Lower leg skin (tissue), 4 donors: ENCODE measurements around the gene LTV1. TPM values are rescaled to one million over a fixed set of nuclear protein-coding genes. Genes with fewer than 3 reads are reported as not detected.

Experiments used
- DNase-seq, 2 donors: peaks; one replicate each; pipeline ENCODE4 v3.0.0-alpha.2; 2019; ENCODE audit warnings: low spot score in 2 of 2
- H3K4me3 ChIP-seq: fragments of 200-600 bp; sonication (generic); 2 replicates; pipeline ENCODE4 v1.5.1; 2017; ENCODE audit warnings: mild to moderate bottlenecking, low read depth; ENCODE audit not compliant: poor library complexity, severe bottlenecking
- POLR2A ChIP-seq, 2 donors: fragments of 450-650 bp; IDR thresholded peaks; one replicate each; pipeline ENCODE4 v1.6.1; 2016 to 2017; ENCODE audit warnings: antibody characterized with exemption in 2 of 2, mild to moderate bottlenecking in 1 of 2, moderate library complexity in 1 of 2
- WGBS, 2 donors: methylation state at CpG; one replicate each; pipeline ENCODE4 v1.1.5; 2018; 5-methylcytosine and 5-hydroxymethylcytosine counted together
- intact Hi-C: fragments of 100-400 bp; cut with DNase I; formaldehyde crosslinking; loops from one replicate; pipeline ENCODE4 v1.15.0; 2023; ENCODE audit warnings: low total_unique reads
- total RNA-seq, 4 donors: library from RNA; depleted of rRNA; stranded (reverse); fragments of >200 nt; gene quantifications; one replicate each; pipeline ENCODE4 v1.1.0, GENCODE V29; 2016
- TF ChIP-seq, protein P1 (sequence below), 3 donors: fragments of 450-650 bp; IDR thresholded peaks; one replicate each; pipeline ENCODE4 v1.5.1; 2016; ENCODE audit warnings: antibody characterized with exemption in 3 of 3, mild to moderate bottlenecking in 3 of 3, moderate library complexity in 2 of 3

LTV1 gene
- total RNA-seq, 4 donors from 2014 or later = 9.5 to 19.0 (median 16.1) TPM

DNA sequence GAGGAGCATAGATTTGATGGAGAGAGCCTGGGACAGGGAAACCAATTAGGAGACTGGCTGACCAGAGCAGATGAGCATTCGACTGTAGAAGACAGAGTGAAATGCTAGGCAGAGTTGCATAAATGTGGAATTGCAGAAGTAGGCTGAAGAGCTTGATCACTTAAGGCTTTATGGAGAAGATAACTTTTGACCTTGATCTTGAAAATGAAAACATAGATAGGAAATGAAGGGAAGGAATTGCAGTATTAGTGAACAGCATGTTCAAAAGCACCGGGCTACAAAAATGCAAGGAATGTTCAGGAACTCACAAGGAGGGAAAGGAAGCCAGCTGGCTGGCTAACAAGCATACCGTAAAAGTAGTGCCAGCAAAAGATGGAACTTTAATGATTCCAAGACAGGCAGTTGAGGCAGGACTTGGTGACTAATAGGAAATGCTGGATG lies 20.5 kb upstream of the LTV1 start:
- intact Hi-C loops = no loop called here
- DNase-seq = no peak
- TF ChIP-seq, protein P1, sequence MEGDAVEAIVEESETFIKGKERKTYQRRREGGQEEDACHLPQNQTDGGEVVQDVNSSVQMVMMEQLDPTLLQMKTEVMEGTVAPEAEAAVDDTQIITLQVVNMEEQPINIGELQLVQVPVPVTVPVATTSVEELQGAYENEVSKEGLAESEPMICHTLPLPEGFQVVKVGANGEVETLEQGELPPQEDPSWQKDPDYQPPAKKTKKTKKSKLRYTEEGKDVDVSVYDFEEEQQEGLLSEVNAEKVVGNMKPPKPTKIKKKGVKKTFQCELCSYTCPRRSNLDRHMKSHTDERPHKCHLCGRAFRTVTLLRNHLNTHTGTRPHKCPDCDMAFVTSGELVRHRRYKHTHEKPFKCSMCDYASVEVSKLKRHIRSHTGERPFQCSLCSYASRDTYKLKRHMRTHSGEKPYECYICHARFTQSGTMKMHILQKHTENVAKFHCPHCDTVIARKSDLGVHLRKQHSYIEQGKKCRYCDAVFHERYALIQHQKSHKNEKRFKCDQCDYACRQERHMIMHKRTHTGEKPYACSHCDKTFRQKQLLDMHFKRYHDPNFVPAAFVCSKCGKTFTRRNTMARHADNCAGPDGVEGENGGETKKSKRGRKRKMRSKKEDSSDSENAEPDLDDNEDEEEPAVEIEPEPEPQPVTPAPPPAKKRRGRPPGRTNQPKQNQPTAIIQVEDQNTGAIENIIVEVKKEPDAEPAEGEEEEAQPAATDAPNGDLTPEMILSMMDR (IDR thresholded peaks at IDR 0.05) = no peak
- TF ChIP-seq POLR2A (IDR thresholded peaks at IDR 0.05) = no peak
- H3K4me3 ChIP-seq = no peak overlapping the region
- 40 to 50% methylated on average over 3 of the region's 3 CpGs for WGBS, 2 donors

- TF ChIP-seq, protein P1 (IDR thresholded peaks at IDR 0.05) = no peak
- TF ChIP-seq POLR2A (IDR thresholded peaks at IDR 0.05) = no peak
- intact Hi-C loops = no loop called here
- DNase-seq = no peak
- no peak overlapping the region for H3K4me3 ChIP-seq
- WGBS, 2 donors = 85 to 90% methylated on average over 6 of the region's 6 CpGs
Observed at GRCh38 chr6:143823548-143823947, 19.6 kb upstream of the LTV1 start.

- H3K4me3 ChIP-seq = no peak overlapping the region
- no peak for DNase-seq
- intact Hi-C loops = no loop called here
- TF ChIP-seq, protein P1 (IDR thresholded peaks at IDR 0.05) = no peak
- no peak for TF ChIP-seq POLR2A (IDR thresholded peaks at IDR 0.05)
Observed at GRCh38 chr6:143828572-143828971, 14.6 kb upstream of the LTV1 start.

GRCh38 chr6:143836150-143836549 lies 7.0 kb upstream of the LTV1 start:
- intact Hi-C loops = no loop called here
- WGBS, 2 donors = 92 to 94% methylated on average over 2 of the region's 2 CpGs
- DNase-seq = no peak
- no peak overlapping the region for H3K4me3 ChIP-seq
- TF ChIP-seq, protein P1 (IDR thresholded peaks at IDR 0.05) = no peak
- no peak for TF ChIP-seq POLR2A (IDR thresholded peaks at IDR 0.05)

GRCh38 chr6:143838395-143838794 lies 4.7 kb upstream of the LTV1 start:
- intact Hi-C loops = no loop called here

GRCh38 chr6:143839196-143839595 lies 3.9 kb upstream of the LTV1 start:
- no peak overlapping the region for H3K4me3 ChIP-seq
- WGBS, 2 donors = 70 to 84% methylated on average over 4 of the region's 4 CpGs
- intact Hi-C loops = no loop called here
- DNase-seq = no peak
- TF ChIP-seq, protein P1 (IDR thresholded peaks at IDR 0.05) = no peak
- TF ChIP-seq POLR2A (IDR thresholded peaks at IDR 0.05) = no peak

More at GRCh38 chr6:143838395-143838794, 4.7 kb upstream of the LTV1 start:
- no peak overlapping the region for H3K4me3 ChIP-seq
- 62 to 71% methylated on average over 5 of the region's 5 CpGs for WGBS, 2 donors
- TF ChIP-seq, protein P1 (IDR thresholded peaks at IDR 0.05) = no peak
- no peak for TF ChIP-seq POLR2A (IDR thresholded peaks at IDR 0.05)
- no peak for DNase-seq
